HAP-1 (cell line): Measurements from ENCODE around the gene MYADML2.

Experiments used
- DNase-seq, 2 experiments: peaks; one replicate each; pipeline ENCODE4 v3.0.0-alpha.2; 2016 to 2020; ENCODE audit warnings: low spot score in 2 of 2
- H3K27me3 ChIP-seq: fragments of 250-450 bp; sonication (Bioruptor Pico); 2 replicates; pipeline ENCODE4 v1.5.1; 2020; ENCODE audit warnings: low read depth, mild to moderate bottlenecking, moderate library complexity
- H3K36me3 ChIP-seq: fragments of 250-450 bp; sonication (Bioruptor Pico); replicated peaks from 2 replicates; pipeline ENCODE4 v1.5.1; 2020; ENCODE audit warnings: mild to moderate bottlenecking
- H3K4me1 ChIP-seq: fragments of 250-450 bp; sonication (Bioruptor Pico); 2 replicates; pipeline ENCODE4 v1.5.1; 2020; ENCODE audit warnings: mild to moderate bottlenecking
- H3K4me3 ChIP-seq: fragments of 250-450 bp; sonication (Bioruptor Pico); 2 replicates; pipeline ENCODE4 v1.5.1; 2020; ENCODE audit warnings: mild to moderate bottlenecking, moderate library complexity
- H3K9me3 ChIP-seq: fragments of 250-450 bp; sonication (Bioruptor Pico); 2 replicates; pipeline ENCODE4 v1.5.1; 2020; ENCODE audit warnings: mild to moderate bottlenecking, moderate library complexity
- in situ Hi-C: fragments of 300-500 bp; cut with MboI; formaldehyde crosslinking; loops from 3 replicates; pipeline ENCODE4 v1.14.3; 2020; ENCODE audit warnings: low sequenced_read_pairs, inconsistent platforms, mixed read lengths

The MYADML2 gene, protein sequence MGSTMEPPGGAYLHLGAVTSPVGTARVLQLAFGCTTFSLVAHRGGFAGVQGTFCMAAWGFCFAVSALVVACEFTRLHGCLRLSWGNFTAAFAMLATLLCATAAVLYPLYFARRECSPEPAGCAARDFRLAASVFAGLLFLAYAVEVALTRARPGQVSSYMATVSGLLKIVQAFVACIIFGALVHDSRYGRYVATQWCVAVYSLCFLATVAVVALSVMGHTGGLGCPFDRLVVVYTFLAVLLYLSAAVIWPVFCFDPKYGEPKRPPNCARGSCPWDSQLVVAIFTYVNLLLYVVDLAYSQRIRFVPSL

DNA sequence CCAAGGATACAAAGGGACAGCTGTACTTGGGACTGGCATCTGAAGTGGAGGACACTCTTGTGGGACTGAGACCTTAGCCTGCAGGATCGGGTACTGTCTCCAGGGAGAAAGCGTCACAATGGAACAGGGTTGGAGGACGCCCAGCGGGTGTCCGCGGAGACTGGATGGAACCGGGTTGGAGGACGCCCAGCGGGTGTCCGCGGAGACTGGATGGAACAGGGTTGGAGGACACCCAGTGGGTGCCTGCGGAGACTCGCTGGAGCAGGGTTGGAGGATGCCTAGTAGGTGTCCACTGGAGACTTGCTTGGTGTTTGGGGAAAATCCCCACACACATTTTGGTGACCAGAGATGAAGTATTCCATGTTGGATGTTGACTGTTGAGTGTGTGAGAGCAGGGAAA, at the start of gene MYADML2:
Gene MYADML2 (minus strand): TSS at position 45 of the 400 bp plus-strand sequence. CDS start 5,492 bp downstream, outside the sequence.
- Histone ChIP-seq H3K27me3 (no peaks in the 10 kb centered on the region), H3K4me3 (no peak within 1 kb of the TSS), H3K9me3 (no peaks in the 10 kb centered on the region), H3K36me3 (no peaks in the 10 kb centered on the region), H3K4me1 (no peaks in the 10 kb centered on the region)
- no peak for DNase-seq
- in situ Hi-C loops, result no loop called here

GRCh38 chr17:81996232-81996756, 49.3 kb upstream of the MYADML2 start:
- in situ Hi-C loops, result no loop called here
- no peak for DNase-seq
- H3K27me3 ChIP-seq, result no peaks in the 10 kb centered on the region
- no peaks in the 10 kb centered on the region for H3K4me1 ChIP-seq
- H3K9me3 ChIP-seq, result no peaks in the 10 kb centered on the region
- H3K4me3 ChIP-seq, result no peak overlapping the region
- no peaks in the 10 kb centered on the region for H3K36me3 ChIP-seq

GRCh38 chr17:81995463-81996231, 48.6 kb upstream of the MYADML2 start:
- no peaks in the 10 kb centered on the region for H3K4me1 ChIP-seq
- in situ Hi-C loops, result no loop called here
- no peaks in the 10 kb centered on the region for H3K36me3 ChIP-seq
- H3K27me3 ChIP-seq, result no peaks in the 10 kb centered on the region
- no peak for DNase-seq
- no peak overlapping the region for H3K4me3 ChIP-seq
- H3K9me3 ChIP-seq, result no peaks in the 10 kb centered on the region

DNA sequence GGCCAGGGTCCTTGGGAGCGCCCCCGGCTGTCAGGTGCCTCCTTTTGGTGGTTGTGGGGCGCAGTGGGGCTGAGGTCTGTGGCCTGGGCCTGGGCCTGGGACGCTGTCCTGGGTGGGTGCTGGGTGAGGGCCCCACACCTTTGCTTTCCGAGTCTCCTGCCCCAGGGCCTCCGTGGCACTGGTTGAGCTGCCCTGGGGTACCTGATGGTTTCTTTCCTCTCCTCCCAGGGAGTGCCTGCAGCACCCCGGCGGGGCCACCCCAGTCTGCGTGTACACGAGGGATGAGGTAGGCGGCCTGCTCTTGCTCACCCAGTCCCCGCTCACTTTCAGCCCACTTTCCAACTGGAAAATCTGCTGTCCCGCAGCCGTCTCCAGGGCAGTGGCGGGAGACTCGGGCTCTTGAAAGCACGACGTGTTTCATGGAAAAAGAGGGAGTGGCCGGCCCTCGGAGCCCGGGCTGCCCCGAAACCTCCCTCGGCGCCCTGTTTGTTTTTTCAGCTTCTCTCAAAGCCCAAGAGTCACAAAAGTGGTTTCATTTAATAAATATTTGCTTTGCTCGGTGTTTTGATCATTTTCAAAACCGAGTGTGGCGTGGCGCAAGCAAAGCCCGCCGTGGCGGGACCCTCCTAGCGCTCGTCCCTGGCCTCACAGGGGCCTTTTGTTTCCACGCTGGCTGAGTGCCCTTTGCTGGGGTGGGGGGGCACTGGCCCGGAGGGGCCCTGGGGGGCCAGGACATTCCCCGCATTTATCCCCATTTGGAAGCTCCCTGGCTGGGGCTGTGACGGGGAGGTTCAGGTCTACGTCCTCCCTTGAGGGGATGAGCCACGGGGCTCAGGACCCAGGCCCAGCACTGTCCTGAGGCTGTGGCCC, 47.8 kb upstream of the MYADML2 start:
- Histone ChIP-seq H3K4me1 (no peaks in the 10 kb centered on the region), H3K36me3 (no peaks in the 10 kb centered on the region), H3K27me3 (no peaks in the 10 kb centered on the region), H3K9me3 (no peaks in the 10 kb centered on the region), H3K4me3 (no peak overlapping the region)
- in situ Hi-C loops, result no loop called here
- no peak for DNase-seq

DNA sequence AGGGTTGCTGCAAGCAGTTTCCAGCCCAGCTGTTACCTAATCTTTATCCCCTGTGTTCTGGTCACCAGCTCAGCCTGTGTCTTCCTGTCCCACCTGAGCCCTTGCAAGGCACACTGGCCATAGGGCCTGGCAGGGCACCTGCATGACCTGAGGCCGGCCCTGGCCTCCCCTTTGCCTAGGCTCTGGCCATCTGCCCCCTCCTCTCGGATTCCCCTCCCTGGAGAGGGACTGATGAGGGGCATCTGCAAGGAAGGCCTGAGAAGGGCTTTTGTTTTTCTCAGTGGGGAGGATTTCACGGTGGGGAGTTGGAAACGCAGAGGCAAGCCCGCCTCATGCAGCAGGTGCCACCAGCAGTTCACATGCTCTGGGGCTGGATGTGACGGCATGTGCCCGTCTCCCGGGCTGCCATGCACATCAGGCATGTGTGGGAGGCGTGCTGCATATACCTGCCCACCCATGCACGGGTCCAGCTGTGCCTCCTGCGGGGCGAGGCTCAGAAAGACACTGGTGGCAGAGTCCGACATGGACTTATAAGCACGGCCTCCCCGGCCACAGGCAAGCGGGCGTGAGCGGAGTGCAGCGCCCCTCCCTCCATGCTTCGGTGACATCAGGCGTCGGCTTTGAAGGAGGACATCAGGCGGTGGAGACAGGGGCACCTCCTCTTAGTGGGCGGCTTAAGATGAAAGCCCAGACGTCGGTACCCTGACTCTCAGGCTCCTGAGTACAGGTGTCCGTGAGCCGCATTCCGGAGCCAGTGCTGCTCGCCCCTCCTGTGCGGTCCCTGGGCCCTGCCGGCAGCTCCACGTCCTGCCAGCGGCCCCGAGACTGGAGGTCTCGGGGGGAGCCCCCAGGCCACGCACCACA, 46.9 kb upstream of the MYADML2 start:
- no peaks in the 10 kb centered on the region for H3K27me3 ChIP-seq
- in situ Hi-C loops, result no loop called here
- H3K9me3 ChIP-seq, result no peaks in the 10 kb centered on the region
- DNase-seq, result no peak
- no peak overlapping the region for H3K4me3 ChIP-seq
- H3K4me1 ChIP-seq, result no peaks in the 10 kb centered on the region
- no peaks in the 10 kb centered on the region for H3K36me3 ChIP-seq

DNA sequence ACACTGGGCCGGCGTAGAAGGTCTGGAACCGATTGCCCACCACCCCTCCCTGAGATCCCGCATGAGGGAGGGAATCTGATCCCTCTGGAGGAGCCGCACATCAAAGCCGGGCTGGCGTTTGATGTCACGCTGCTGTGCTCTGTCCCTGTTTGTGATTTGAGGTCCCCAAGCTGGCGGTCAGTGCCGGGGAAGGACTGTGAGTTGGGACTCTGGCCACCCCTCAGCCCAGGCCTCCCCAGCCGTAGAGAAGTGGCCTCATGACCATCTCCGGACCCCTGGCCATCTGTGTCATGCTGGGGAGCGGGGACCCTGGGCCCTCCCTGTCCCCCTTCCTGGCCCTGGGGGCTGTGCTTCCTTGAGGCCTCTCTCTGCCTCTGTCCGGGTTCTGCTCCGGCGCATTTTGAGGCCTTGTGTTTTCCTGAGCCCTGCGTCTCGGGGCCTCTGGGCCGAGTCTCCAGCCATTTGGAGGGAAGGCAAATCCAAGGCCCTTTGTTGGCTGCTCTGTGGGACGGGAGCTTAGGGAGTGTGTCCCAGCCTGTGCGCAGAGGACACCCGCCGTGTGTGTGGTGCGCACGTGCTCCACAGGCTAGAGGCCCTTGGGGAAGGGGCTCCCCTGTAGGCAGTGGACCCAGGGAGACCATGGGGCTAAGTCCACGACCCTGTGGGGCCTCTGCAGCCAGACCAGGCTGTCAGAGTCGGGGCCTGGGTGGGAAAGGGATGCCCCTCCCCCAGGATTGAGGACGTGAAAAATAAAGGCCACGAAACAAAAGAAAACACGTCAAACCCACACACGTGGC, 45.5 kb upstream of the MYADML2 start:
- Histone ChIP-seq H3K4me3 (no peak overlapping the region), H3K27me3 (no peaks in the 10 kb centered on the region), H3K36me3 (no peaks in the 10 kb centered on the region; the same call in 1 of the 2 replicates), H3K9me3 (no peaks in the 10 kb centered on the region), H3K4me1 (no peaks in the 10 kb centered on the region)
- no peak for DNase-seq
- in situ Hi-C loops, result no loop called here

GRCh38 chr17:81991684-81992305, 44.8 kb upstream of the MYADML2 start:
- peak in 1 of 2 experiments; percentile 55 for DNase-seq
- H3K36me3 ChIP-seq, result no peaks in the 10 kb centered on the region; the same call in 1 of the 2 replicates
- H3K4me3 ChIP-seq, result no peak overlapping the region
- in situ Hi-C loops, result no loop called here
- H3K4me1 ChIP-seq, result no peaks in the 10 kb centered on the region
- H3K9me3 ChIP-seq, result no peaks in the 10 kb centered on the region
- H3K27me3 ChIP-seq, result no peaks in the 10 kb centered on the region

DNA sequence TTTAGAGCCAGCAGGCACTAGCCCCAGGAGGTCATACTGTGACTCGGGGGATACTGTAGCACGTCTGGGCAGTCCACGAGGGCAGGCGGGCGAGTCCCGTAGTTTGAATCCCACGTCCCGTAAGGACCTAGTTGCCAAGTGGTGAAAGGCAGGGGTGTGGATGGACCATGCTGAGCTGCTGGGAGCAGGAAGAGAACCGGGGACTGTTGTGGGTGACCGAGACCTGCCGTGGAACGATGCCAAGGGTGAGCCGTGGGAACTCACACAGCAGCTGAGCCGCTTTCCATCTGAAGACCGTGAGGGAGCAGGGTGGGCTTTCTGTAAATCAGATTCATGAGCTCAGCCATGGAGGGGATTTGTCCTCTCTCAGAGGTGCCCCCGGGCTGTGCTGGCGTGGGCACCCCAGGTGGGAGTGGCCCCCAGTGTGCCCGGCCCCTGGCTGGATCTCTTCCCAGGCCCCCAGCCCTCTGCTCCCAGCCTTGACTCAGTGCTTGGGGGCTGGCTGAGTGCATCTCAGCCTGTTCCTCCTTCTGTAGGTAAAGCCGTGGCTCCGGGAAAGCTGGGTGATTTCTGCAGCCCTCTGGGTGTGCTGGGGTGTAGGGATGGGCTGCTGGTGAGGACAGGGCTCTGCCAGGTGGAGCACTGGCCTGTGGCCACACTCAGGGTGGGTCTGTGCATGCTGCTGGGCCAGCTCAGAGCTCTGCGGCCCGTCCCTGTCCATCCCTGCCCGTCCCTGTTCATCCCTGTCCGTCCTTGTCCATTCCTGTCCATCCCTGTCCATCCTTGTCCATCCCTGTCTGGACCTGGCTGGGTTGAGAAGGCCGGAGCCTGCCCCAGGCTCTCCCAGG, 44.0 kb upstream of the MYADML2 start:
- Histone ChIP-seq H3K4me1 (no peaks in the 10 kb centered on the region), H3K9me3 (no peaks in the 10 kb centered on the region), H3K27me3 (no peaks in the 10 kb centered on the region), H3K4me3 (no peak overlapping the region), H3K36me3 (no peaks in the 10 kb centered on the region; the same call in 1 of the 2 replicates)
- no peak for DNase-seq
- in situ Hi-C loops, result no loop called here

DNA sequence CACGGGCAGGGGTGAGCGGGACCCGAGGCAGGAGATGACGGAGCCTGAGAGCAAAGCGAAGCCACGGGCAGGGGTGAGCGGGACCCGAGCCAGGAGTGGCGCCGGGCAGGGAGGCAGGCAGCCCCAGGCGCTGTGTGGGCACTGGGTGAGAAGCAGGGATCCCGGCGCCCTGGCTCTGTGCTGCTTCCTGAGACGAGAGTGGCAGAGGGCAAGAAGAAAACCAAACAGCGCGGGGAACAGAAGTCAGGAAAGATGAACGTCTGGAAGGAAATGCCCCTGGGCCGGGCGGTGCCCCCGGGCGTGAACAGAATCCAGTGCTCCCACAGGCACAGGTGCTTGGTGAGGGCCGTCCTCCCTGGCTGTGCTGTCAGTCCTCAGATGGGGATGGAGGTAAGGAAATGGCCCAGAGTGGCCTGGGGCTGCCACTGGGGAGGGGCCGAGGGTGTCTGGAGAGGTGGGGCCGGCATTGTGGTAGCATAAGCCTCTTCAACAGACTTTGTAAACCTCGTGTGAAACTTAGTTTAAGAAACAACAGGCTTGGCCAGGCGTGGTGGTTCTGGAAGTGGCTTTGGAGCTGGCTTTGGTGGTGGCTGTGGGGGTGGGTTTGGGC, 40.2 kb upstream of the MYADML2 start:
- no peak for DNase-seq
- in situ Hi-C loops, result no loop called here
- Histone ChIP-seq H3K4me3 (no peak overlapping the region), H3K4me1 (no peaks in the 10 kb centered on the region), H3K9me3 (no peaks in the 10 kb centered on the region), H3K27me3 (no peaks in the 10 kb centered on the region), H3K36me3 (peaks cover 14% of the 10 kb centered on the region)

DNA sequence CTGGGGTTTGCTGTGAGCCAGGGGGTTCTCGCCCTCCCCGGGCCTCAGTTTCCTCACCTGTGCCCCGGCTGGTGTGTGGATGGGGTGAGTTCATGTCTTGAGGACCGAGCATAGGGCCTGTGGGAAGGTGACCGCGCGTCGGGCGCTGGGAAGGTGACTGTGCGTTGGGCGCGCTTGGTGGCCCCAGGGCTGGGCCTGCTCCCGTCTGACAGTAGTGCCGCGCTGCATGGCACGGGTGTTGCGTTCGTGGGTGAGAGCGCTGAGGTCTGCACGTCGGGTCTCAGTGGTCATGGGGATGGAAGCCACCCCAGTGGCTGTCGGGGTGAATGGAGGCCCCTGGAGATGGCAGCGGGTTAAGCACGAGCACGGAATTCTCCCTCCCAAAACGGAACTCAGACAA, 39.6 kb upstream of the MYADML2 start:
- Histone ChIP-seq H3K4me3 (no peak overlapping the region), H3K9me3 (no peaks in the 10 kb centered on the region), H3K27me3 (no peaks in the 10 kb centered on the region), H3K36me3 (peaks cover 14% of the 10 kb centered on the region), H3K4me1 (no peaks in the 10 kb centered on the region)
- in situ Hi-C loops, result no loop called here
- DNase-seq, result no peak

DNA sequence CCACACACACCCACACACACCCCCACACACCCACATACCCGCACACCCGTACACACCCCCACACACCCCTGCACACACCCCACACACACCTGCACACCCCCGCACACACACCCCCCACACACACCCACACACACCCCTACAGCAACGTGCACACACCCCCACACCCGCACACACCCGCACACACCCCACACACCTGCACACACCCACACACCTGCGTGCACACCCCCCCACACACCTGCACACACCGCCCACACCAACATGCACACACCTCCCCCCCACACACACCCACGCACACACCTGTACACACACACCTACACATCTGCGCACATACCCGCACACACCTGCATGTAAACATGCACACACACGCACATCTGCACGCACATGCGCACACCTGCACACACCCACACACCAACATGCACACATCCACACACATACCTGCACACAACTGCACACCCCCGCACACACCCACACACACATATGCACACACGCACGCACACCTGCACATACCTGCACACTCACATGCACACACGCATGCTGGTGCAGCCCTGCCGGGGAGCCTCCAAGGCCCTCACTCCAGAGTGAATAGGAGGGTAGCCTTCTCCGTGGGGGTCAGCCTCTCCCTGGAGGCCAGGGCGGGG, 37.9 kb upstream of the MYADML2 start:
- H3K4me3 ChIP-seq, result no peak overlapping the region
- in situ Hi-C loops, result no loop called here
- no peaks in the 10 kb centered on the region for H3K4me1 ChIP-seq
- peaks cover 22% of the 10 kb centered on the region for H3K36me3 ChIP-seq
- no peaks in the 10 kb centered on the region for H3K9me3 ChIP-seq
- no peaks in the 10 kb centered on the region for H3K27me3 ChIP-seq
- no peak for DNase-seq
